Activated CD4-positive, alpha-beta T cell treated with anti-CD3 and anti-CD28 coated beads, Interleukin-2, amount 50 U/mL, for 48 hours (primary cell): ENCODE results near the gene ABLIM2.
A peak's percentile ranks its signal among the peaks of the same experiment; 100 is the strongest.

Source experiments
- DNase-seq, 2 experiments: peaks; one replicate each; pipeline ENCODE4 v3.0.0-alpha.2; 2020

ABLIM2 gene

GRCh38 chr4:8115916-8116315 lies 42.7 kb downstream of the ABLIM2 start:
- DNase-seq = no peak

GRCh38 chr4:8115203-8115520 lies 43.5 kb downstream of the ABLIM2 start:
- no peak for DNase-seq

GRCh38 chr4:8114456-8115202 lies 44.0 kb downstream of the ABLIM2 start:
- no peak for DNase-seq

GRCh38 chr4:8113611-8114377 lies 44.8 kb downstream of the ABLIM2 start:
- DNase-seq = no peak

- DNase-seq = no peak
These were observed 45.9 kb downstream of the ABLIM2 start for GRCh38 chr4:8112672-8113071.

- DNase-seq = no peak
These were observed 46.5 kb downstream of the ABLIM2 start for GRCh38 chr4:8112036-8112576.

- peak; percentile 7 to 11 for DNase-seq
These were observed 48.3 kb downstream of the ABLIM2 start for GRCh38 chr4:8110071-8110986.

- DNase-seq = no peak
These were observed 49.1 kb downstream of the ABLIM2 start for GRCh38 chr4:8109406-8110065.

- DNase-seq = no peak
These were observed 49.6 kb downstream of the ABLIM2 start for GRCh38 chr4:8108991-8109390.

GRCh38 chr4:8108261-8108660 lies 50.4 kb downstream of the ABLIM2 start:
- no peak for DNase-seq

GRCh38 chr4:8107146-8107657 lies 51.4 kb downstream of the ABLIM2 start:
- no peak for DNase-seq

GRCh38 chr4:8106451-8107025 lies 52.1 kb downstream of the ABLIM2 start:
- DNase-seq = no peak

- no peak for DNase-seq
These were observed 53.1 kb downstream of the ABLIM2 start for GRCh38 chr4:8105306-8106100.

- DNase-seq = no peak
These were observed 53.9 kb downstream of the ABLIM2 start for GRCh38 chr4:8104491-8105305.

GRCh38 chr4:8103421-8104390 lies 54.9 kb downstream of the ABLIM2 start:
- no peak for DNase-seq

- DNase-seq = no peak
These were observed 55.8 kb downstream of the ABLIM2 start for GRCh38 chr4:8102831-8103230.

- DNase-seq = no peak
These were observed 56.6 kb downstream of the ABLIM2 start for GRCh38 chr4:8102076-8102355.

GRCh38 chr4:8101213-8102075 lies 57.2 kb downstream of the ABLIM2 start:
- no peak for DNase-seq
